Measurements from ENCODE around the gene PA2G4. TPM values are rescaled to one million over a fixed set of nuclear protein-coding genes. Genes with fewer than 3 reads are reported as not detected.
A peak's percentile ranks its signal among the peaks of the same experiment; 100 is the strongest.

The PA2G4 gene
- total RNA-seq, 4 donors from 2014 or later: 22.1 to 63.0 (median 44.8) TPM

GRCh38 chr12:56160193-56160763, 55.9 kb downstream of the PA2G4 start:
- Histone ChIP-seq H3K27me3 (no peaks in the 10 kb centered on the region), H3K9me3 (no peaks in the 10 kb centered on the region), H3K4me3 (peak overlapping the region; percentile 77 to 94 (median 84)), H3K27ac (peak overlapping the region; percentile 94 to 100 (median 98)), H3K4me1 (peaks cover 7 to 42% (median 38%) of the 10 kb centered on the region in 4 donors), H3K36me3 (peaks cover 0 to 32% (median 11%) of the 10 kb centered on the region in 4 donors)
- intact Hi-C loops (cut with DNase I; ENCODE audit: low total_unique reads): no loop called here
- 7 to 21% methylated on average over 3 to 7 of the region's 7 CpGs for WGBS, 2 donors (ENCODE audit: low coverage in 1 of 2)
- in situ Hi-C loops (cut with MboI; ENCODE audit: low pct_ligation_motif_present in 1 of 4, low pct_unique_long_range_greater_than_20kb in 1 of 4, low sequenced_read_pairs in 3 of 4): no loop called here
- peak; percentile 34 for TF ChIP-seq POLR2A (IDR thresholded peaks at IDR 0.05)
- TF ChIP-seq POLR2AphosphoS5 (IDR thresholded peaks at IDR 0.05): peak; percentile 29 to 58 (median 56)
- TF ChIP-seq EP300 (IDR thresholded peaks at IDR 0.05; ENCODE audit: low read depth): no peak
- TF ChIP-seq CTCF (IDR thresholded peaks at IDR 0.05): no peak
- DNase-seq: peak; percentile 63

GRCh38 chr12:56160894-56161689, 56.7 kb downstream of the PA2G4 start:
- peak overlapping the region; percentile 94 to 100 (median 98) for H3K27ac ChIP-seq
- H3K9me3 ChIP-seq: no peaks in the 10 kb centered on the region
- TF ChIP-seq EP300 (IDR thresholded peaks at IDR 0.05; ENCODE audit: low read depth) (no peak), POLR2AphosphoS5 (IDR thresholded peaks at IDR 0.05) (peak in 1 of 3 donors; percentile 10)
- peak overlapping the region; percentile 77 to 94 (median 84) for H3K4me3 ChIP-seq
- no peaks in the 10 kb centered on the region for H3K27me3 ChIP-seq
- 63% methylated on average over 11 of the region's 11 CpGs; no CpG with 5 or more reads in 1 of the 2 donors for WGBS, 2 donors (ENCODE audit: low coverage in 1 of 2)
- intact Hi-C loops (cut with DNase I; ENCODE audit: low total_unique reads): no loop called here
- in situ Hi-C loops (cut with MboI; ENCODE audit: low pct_ligation_motif_present in 1 of 4, low pct_unique_long_range_greater_than_20kb in 1 of 4, low sequenced_read_pairs in 3 of 4): no loop called here
- peaks cover 0 to 32% (median 11%) of the 10 kb centered on the region in 4 donors for H3K36me3 ChIP-seq
- no peak for DNase-seq
- H3K4me1 ChIP-seq: peaks cover 7 to 42% (median 38%) of the 10 kb centered on the region in 4 donors

- peak overlapping the region; percentile 94 to 100 (median 98) for H3K27ac ChIP-seq
- TF ChIP-seq CTCF (IDR thresholded peaks at IDR 0.05): no peak
- peak in 1 of 3 donors; percentile 4 for TF ChIP-seq POLR2AphosphoS5 (IDR thresholded peaks at IDR 0.05)
- intact Hi-C loops (cut with DNase I; ENCODE audit: low total_unique reads): no loop called here
- in situ Hi-C loops (cut with MboI; ENCODE audit: low pct_ligation_motif_present in 1 of 4, low pct_unique_long_range_greater_than_20kb in 1 of 4, low sequenced_read_pairs in 3 of 4): no loop called here
- peaks cover 4 to 38% (median 36%) of the 10 kb centered on the region in 4 donors for H3K4me1 ChIP-seq
- H3K4me3 ChIP-seq: peak overlapping the region in 1 of 4 donors; percentile 82
- H3K27me3 ChIP-seq: no peaks in the 10 kb centered on the region
- H3K9me3 ChIP-seq: no peaks in the 10 kb centered on the region
- DNase-seq: no peak
- peaks cover 0 to 36% (median 11%) of the 10 kb centered on the region in 4 donors for H3K36me3 ChIP-seq
- WGBS, 2 donors (ENCODE audit: low coverage in 1 of 2): 54 to 74% methylated on average over 7 to 10 of the region's 10 CpGs
These were observed 57.5 kb downstream of the PA2G4 start for GRCh38 chr12:56161690-56162351.

- Histone ChIP-seq H3K4me3 (no peak overlapping the region), H3K27me3 (no peaks in the 10 kb centered on the region), H3K27ac (peak overlapping the region; percentile 94 to 100 (median 98)), H3K36me3 (peaks cover 0 to 41% (median 13%) of the 10 kb centered on the region in 4 donors), H3K9me3 (no peaks in the 10 kb centered on the region), H3K4me1 (peaks cover 4 to 30% (median 28%) of the 10 kb centered on the region in 4 donors)
- no peak for DNase-seq
- in situ Hi-C loops (cut with MboI; ENCODE audit: low pct_ligation_motif_present in 1 of 4, low pct_unique_long_range_greater_than_20kb in 1 of 4, low sequenced_read_pairs in 3 of 4) (no loop called here), intact Hi-C loops (cut with DNase I; ENCODE audit: low total_unique reads) (no loop called here)
- WGBS, 2 donors (ENCODE audit: low coverage in 1 of 2): 55 to 56% methylated on average over 10 to 11 of the region's 11 CpGs
- TF ChIP-seq POLR2A (IDR thresholded peaks at IDR 0.05): peak; percentile 33
- TF ChIP-seq POLR2AphosphoS5 (IDR thresholded peaks at IDR 0.05): peak in 2 of 3 donors; percentile 63 to 80
- TF ChIP-seq CTCF (IDR thresholded peaks at IDR 0.05): no peak
These were observed 58.3 kb downstream of the PA2G4 start for GRCh38 chr12:56162468-56163290.

Data from transverse colon (tissue), 4 donors.